ENCODE results near the gene TMEM116. TPM values are rescaled to one million over a fixed set of nuclear protein-coding genes. Genes with fewer than 3 reads are reported as not detected.

TMEM116 gene
- total RNA-seq, 1 donor from 2014 or later, result 28.4 TPM

DNA sequence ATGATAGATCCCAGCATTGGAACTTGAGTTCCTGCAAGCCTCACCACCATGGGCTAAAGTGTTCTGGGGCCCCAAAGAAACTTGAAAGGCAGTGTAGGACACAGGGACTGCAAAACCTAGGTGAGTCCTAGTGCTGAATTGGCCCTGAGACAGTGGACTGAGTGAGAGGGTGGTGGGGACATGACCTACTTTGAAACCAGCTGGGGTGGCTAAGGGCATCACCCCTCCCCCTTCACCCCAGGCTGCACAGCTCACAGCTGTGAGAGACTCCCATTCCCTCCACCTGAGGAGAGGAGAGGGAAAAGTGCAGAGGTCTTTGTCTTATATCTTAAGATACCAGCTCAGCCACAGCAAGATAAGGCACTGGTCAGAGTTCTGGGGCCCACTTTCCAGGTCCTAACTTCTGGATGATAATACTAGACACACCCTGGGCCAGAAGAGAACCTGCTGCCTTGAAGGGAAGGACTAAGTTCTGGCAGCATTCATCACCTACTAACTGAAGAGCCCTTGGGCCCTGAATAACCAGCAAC is 108.5 kb downstream of the TMEM116 start:
- Mint-ChIP-seq H3K9me3 (peaks cover 24% of the 10 kb centered on the region), H3K4me1 (peaks cover 2% of the 10 kb centered on the region), H3K4me3 (no peak overlapping the region), H3K27me3 (ENCODE audit: insufficient read depth, low read depth) (no peaks in the 10 kb centered on the region), H3K36me3 (peaks cover 21% of the 10 kb centered on the region), H3K27ac (no peak overlapping the region)
- no peak overlapping the region for H3K27ac ChIP-seq
- H2AFZ ChIP-seq (replicated peaks), result no peak overlapping the region
- DNase-seq (ENCODE audit: low spot score), result no peak
- no peak overlapping the region for H3K9ac ChIP-seq
- no peaks in the 10 kb centered on the region for H3K4me1 ChIP-seq
- no peaks in the 10 kb centered on the region for H3K27me3 ChIP-seq
- H3K79me2 ChIP-seq (ENCODE audit: low read depth), result no peaks in the 10 kb centered on the region
- no peaks in the 10 kb centered on the region for H3K9me3 ChIP-seq (ENCODE audit: low read depth)
- H3F3A ChIP-seq (ENCODE audit: low read depth), result no peaks in the 10 kb centered on the region
- no peaks in the 10 kb centered on the region for H4K20me1 ChIP-seq (ENCODE audit: low read depth)
- no peak overlapping the region for H3K4me2 ChIP-seq
- H3K4me3 ChIP-seq, result no peak overlapping the region
- H3K36me3 ChIP-seq, result no peaks in the 10 kb centered on the region
- TF ChIP-seq EZH2 (IDR thresholded peaks at IDR 0.05) (no peak), EZH2phosphoT487 (IDR thresholded peaks at IDR 0.05) (no peak)
- TF ChIP-seq, protein P1, sequence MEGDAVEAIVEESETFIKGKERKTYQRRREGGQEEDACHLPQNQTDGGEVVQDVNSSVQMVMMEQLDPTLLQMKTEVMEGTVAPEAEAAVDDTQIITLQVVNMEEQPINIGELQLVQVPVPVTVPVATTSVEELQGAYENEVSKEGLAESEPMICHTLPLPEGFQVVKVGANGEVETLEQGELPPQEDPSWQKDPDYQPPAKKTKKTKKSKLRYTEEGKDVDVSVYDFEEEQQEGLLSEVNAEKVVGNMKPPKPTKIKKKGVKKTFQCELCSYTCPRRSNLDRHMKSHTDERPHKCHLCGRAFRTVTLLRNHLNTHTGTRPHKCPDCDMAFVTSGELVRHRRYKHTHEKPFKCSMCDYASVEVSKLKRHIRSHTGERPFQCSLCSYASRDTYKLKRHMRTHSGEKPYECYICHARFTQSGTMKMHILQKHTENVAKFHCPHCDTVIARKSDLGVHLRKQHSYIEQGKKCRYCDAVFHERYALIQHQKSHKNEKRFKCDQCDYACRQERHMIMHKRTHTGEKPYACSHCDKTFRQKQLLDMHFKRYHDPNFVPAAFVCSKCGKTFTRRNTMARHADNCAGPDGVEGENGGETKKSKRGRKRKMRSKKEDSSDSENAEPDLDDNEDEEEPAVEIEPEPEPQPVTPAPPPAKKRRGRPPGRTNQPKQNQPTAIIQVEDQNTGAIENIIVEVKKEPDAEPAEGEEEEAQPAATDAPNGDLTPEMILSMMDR (IDR thresholded peaks at IDR 0.05), result no peak

DNA sequence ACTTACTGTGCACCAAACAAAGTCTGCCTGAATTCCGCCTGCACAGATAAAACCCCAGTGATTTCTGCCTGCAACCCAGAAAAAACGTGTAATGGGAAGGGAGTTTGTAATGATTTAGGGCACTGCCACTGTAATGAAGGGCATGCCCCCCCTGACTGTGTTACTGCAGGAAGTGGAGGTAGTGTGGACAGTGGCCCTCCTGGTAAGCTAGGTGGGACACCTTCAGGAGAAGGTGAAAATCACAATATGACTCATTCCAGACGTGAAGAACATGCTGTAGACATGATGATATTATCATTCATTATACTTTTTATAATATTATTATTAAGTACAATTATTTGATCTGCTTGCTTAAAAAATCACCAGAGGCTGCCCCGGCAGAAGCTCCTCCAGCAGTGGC is 111.8 kb downstream of the TMEM116 start:
- Histone ChIP-seq H3K27me3 (no peaks in the 10 kb centered on the region), H3K9me3 (ENCODE audit: low read depth) (no peaks in the 10 kb centered on the region), H3K79me2 (ENCODE audit: low read depth) (no peaks in the 10 kb centered on the region), H3K36me3 (peaks cover 8% of the 10 kb centered on the region), H2AFZ (replicated peaks) (no peak overlapping the region), H3K27ac (no peak overlapping the region), H3K4me1 (no peaks in the 10 kb centered on the region), H3F3A (ENCODE audit: low read depth) (peaks cover 3% of the 10 kb centered on the region), H3K9ac (no peak overlapping the region), H3K4me2 (no peak overlapping the region), H4K20me1 (ENCODE audit: low read depth) (no peaks in the 10 kb centered on the region), H3K4me3 (no peak overlapping the region)
- no peak overlapping the region for H3K4me3 Mint-ChIP-seq
- H3K4me1 Mint-ChIP-seq, result peaks cover 2% of the 10 kb centered on the region
- peaks cover 5% of the 10 kb centered on the region for H3K9me3 Mint-ChIP-seq
- H3K27ac Mint-ChIP-seq, result no peak overlapping the region
- H3K36me3 Mint-ChIP-seq, result peaks cover 28% of the 10 kb centered on the region
- TF ChIP-seq, protein P1 (IDR thresholded peaks at IDR 0.05), result no peak
- TF ChIP-seq EZH2 (IDR thresholded peaks at IDR 0.05) (no peak), EZH2phosphoT487 (IDR thresholded peaks at IDR 0.05) (no peak)
- peaks cover 2% of the 10 kb centered on the region for H3K27me3 Mint-ChIP-seq (ENCODE audit: insufficient read depth, low read depth)
- DNase-seq (ENCODE audit: low spot score), result no peak

DNA sequence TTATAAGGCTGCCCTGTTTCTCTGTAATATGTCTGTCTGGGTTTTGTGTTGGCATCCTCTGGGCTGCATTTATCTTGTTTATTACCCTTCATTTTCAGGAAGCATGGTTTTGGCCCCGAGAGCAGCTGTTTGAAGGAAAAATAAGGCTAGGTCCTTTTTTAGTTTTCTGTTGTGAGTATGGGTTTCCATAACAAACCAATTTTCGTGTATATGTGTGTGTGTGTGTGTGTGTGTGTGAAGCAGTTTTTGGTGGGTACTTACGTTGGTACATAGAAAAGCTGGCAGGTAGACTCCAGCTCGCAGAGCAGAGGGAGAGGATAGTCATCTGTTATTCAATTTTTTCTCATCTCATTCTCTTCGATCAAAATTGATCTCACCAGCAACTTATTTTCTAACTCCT is 118.4 kb downstream of the TMEM116 start:
- Histone ChIP-seq H3K4me3 (no peak overlapping the region), H3F3A (ENCODE audit: low read depth) (peaks cover 3% of the 10 kb centered on the region), H3K36me3 (peaks cover 18% of the 10 kb centered on the region), H3K9ac (no peak overlapping the region), H3K4me1 (no peaks in the 10 kb centered on the region), H4K20me1 (ENCODE audit: low read depth) (peaks cover 2% of the 10 kb centered on the region), H3K27ac (no peak overlapping the region), H3K4me2 (no peak overlapping the region), H3K9me3 (ENCODE audit: low read depth) (no peaks in the 10 kb centered on the region), H3K27me3 (no peaks in the 10 kb centered on the region), H3K79me2 (ENCODE audit: low read depth) (no peaks in the 10 kb centered on the region), H2AFZ (replicated peaks) (no peak overlapping the region)
- no peaks in the 10 kb centered on the region for H3K9me3 Mint-ChIP-seq
- H3K4me3 Mint-ChIP-seq, result no peak overlapping the region
- H3K36me3 Mint-ChIP-seq, result peaks cover 46% of the 10 kb centered on the region
- H3K4me1 Mint-ChIP-seq, result peaks cover under 1% of the 10 kb centered on the region
- TF ChIP-seq EZH2phosphoT487 (IDR thresholded peaks at IDR 0.05), result no peak
- TF ChIP-seq, protein P1 (IDR thresholded peaks at IDR 0.05), result no peak
- no peak for TF ChIP-seq EZH2 (IDR thresholded peaks at IDR 0.05)
- no peak for DNase-seq (ENCODE audit: low spot score)
- peaks cover 3% of the 10 kb centered on the region for H3K27me3 Mint-ChIP-seq (ENCODE audit: insufficient read depth, low read depth)
- no peak overlapping the region for H3K27ac Mint-ChIP-seq

Data from neural progenitor cell (in vitro differentiated cells).